NCI-H146 treated with DMSO at 0.1 percent for 48 hours (cell line): ENCODE data around the gene CCDC6.

Experiments
- DNase-seq: peaks from one replicate; lab custom pipeline; 2025; ENCODE audit not compliant: unreplicated experiment; lab: John Stamatoyannopoulos, UW

The CCDC6 gene

DNA sequence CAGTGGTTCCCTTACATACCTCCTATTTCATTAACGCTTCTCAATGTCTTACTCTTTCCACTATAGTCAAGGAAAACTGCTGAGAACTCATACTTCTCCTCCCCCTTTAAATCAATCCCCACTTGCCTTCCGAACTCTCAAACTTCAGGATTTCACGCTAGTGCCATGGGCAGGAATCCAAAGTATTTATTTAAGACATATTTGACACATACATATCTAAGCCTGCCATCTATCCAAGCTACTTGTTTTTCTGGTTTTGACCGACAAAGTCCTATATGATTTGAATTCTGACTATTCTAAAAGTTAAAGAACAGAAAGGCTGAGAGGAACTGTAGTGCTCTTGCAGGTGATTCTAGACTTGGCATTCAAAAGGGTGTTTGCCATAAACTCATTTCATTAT, 51.8 kb downstream of the CCDC6 start:
- DNase-seq, result no peak

DNA sequence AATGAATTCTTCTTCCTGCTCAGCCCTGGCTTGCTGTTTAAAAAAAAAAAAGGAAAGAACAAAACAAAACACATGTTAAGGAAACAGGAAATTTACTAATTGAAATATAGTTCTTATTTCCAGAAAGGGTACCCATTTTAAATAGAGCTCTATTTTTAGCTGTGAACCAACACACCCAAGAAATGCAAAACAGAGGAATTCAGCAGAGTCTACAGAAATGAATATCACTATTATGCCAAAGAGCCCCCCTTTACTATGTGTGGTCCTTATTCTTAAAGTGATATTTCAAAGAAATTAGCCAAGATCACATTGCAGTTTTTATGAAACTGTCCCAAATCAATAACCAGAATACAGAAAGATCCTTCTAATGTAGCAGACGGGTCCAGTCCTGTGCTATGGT, 53.7 kb downstream of the CCDC6 start:
- DNase-seq, result no peak

DNA sequence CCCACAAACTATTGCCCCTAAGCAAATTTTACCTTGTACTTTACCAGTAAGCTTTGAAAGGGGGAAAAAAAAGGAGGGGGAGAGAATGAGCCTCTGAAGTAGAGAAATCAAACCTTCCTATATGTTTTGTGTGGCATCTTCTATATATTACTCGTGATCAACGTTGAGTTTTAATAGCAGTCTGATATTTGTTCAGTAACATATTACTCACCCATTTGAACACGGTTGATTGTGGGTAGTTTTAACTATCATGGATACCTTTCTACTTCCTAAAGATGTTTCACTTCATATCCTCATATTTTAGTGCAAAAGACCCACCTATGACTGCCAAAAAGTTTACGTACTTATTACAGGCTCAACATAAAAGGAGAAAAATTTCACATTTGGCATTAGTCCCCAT, 54.5 kb downstream of the CCDC6 start:
- DNase-seq, result no peak

DNA sequence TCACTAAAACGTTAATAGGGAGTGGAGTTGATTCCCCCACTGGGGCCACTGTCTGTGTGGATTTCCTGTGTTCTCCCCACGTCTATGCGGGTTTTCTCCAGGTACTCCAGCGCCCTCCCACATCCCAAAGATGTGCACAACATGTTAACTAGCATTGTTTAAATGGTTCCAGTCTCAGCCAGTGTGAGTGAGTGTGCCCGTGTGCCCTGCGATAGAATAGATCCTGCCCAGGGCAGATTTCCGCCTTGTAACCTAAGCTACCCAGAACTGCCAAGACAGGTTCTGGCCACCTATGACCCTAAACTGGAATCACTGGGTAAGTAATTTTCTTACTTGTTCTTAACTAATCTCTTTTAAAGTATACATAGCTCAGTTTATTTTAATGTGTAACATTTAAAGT, 58.5 kb downstream of the CCDC6 start:
- no peak for DNase-seq

DNA sequence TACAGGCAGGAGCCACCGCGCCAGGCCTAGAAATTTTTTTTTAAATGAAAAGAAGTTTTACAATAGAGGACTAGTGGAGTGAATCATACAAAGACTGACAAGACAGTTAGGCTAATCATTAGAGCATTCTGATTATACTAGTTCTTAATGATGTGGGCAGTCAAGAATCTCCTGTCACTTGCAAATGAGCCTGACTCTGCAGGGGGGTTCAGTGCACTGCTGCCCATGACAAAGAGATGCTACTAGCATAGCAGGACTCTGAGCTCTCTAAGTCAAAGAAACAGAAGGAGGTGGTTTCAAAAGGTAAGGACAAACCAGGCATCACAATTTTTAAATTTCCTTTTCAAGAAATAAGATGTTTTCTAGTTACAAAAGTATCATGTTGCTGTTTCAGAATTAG, 59.0 kb downstream of the CCDC6 start:
- no peak for DNase-seq

DNA sequence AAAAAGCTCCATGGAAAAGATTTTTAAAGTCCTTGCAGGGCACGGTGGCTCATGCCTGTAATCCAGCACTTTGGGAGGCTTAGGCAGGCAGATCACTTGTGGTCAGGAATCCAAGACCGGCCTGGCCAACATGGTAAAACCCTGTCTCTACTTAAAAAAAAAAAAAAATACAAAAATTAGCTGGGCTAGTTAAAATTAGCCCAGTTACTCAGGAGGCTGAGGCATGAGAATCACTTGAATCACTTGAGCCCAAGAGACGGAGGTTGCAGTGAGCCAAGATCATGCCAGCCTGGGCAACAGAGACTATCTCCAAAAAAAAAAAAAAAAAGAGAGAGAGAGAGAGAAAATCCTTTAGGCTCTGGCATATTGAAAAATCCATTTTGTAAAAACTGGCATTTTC, 61.9 kb downstream of the CCDC6 start:
- DNase-seq, result no peak

DNA sequence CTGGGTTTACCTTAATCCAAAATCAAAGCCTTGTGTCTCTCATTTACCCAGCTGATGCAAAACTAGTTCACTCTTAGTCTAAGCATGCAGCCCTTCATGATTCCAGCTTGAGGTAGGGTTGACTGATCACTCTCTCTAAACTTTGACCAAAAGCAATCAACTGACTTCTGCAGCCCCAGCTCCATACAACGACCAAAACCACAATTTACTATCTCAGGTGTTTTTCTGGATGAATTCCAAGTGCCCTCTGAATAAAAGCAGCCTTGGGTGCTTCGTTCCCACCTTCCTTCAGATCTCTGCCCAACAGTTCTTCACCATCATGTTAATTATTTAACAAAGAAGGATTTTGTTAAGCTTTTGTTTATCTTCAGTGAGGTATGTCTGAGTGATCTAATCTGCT, 62.6 kb downstream of the CCDC6 start:
- no peak for DNase-seq

DNA sequence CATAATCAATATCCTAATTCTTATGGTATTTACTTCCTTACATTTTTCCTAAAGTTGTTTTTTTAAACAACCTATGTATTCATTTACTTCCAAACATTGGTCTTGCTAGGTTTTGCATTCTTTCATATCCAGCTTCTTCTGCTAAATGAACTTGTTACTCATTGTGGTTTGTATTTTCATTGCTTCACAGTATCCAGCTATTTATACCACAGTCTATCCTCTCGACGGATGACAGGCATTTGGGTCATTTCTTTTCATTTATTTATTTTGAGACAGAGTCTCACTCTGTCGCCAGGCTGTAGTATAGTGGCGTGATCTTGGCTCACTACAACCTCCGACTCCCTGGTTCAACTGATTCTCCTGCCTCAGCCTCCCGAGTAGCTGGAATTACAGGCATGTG, 66.8 kb downstream of the CCDC6 start:
- DNase-seq, result no peak

DNA sequence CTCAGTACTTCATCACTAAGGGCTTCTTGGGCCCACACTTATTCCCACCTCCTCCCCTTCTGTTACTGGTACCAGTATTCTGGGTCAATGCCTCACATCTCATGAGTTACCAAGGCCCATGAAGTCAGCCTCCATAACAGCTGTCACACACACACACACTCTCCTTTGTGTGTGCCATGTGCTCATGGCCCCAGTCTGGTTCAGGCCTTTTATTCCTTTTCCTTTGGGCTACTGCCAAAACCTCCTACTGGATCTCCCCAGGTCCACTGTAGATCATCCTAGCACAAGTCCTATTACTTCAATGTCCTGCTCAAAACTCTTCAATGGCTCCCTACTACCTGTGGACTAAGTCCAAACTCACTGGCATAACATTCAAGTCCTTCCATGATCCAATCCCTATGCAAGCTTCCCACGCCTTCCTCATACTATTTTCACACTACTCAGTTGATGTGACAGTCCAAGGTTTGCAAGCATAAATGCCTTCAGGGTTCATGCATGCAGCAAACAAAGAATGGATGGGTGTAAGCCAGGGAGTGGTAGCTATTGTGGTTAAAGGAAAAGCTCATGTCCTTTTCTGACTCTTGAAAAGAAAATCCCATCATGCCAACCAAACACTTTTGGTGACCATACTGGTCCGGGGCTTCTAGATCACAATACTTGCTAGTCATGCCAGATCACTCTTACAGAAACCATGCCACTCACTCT, 68.1 kb downstream of the CCDC6 start:
- no peak for DNase-seq

DNA sequence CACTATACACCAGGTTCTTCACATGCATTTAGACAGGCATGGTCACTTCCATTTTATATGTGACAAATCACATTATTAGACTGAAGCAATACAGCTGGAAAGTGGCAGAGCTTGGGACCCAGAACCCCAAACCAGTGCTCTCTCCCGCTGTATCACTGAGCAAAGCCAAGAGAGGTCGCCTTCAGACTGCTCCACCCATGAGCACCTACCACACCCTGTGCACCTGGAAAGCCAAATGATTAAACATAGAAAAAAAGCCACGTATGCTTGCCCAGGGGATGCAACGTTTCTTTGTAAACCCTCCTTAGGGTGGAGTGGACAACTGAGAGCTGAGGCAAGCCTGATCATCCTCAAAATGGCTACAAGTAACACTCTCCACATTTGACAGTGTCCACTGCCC, 72.5 kb downstream of the CCDC6 start:
- DNase-seq, result peak; percentile 36

DNA sequence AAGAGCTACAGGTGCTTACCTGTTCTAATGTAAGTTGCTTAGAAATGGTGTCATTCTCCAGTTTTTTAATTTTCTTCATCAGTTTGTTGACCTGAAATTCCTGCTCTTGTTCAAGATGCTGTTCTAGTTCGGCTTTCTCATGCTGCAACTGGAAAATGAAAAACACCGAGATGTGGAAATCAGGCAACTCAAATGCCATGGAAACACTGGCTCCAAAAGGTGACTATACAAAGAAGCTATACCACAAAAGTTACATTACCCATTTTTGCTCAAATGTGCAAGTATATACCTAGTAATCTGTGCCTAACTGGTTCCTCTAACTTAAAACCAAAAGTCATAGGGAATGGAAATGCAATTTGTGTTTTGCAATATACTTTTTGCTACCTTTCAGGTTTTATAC, 73.8 kb downstream of the CCDC6 start:
- no peak for DNase-seq

DNA sequence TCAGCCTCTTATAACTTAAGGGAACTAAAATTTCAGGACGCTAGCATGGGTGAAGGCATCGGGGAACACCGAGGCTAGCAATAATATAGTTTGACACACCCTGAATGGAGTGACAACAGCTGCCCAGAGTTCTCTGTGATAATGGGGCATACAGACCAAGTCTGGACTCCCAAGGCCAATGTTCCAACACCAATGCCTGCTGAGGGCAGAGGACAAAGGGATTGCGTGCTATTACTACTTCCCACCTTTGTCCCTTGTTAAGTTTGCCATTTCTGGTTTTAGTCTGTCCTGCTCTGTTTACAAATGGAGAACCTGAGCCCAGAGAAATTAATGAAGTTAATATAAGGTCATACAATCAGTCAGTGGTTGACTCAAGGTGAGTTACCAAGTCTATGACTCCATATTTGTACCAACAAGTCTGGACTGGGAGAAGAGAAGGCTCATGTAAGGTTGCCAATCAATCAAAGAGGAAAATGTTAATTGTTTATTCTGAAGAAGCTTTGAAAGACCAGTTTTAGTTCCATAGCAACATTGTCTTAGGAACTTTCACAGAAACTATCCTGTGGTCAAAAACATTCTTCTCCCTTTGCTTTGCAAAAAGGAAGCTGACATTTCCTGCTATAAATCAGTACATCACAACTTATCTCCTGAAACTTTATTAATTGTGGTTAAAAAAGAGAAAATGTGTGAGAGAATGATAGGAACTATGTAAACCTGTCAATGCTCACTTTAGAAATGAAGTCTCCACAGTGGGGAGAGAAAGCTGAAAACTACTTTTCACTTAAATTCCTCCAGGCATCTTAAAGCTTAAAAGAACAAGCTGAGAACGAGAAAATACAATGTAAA, 74.5 kb downstream of the CCDC6 start:
- no peak for DNase-seq

DNA sequence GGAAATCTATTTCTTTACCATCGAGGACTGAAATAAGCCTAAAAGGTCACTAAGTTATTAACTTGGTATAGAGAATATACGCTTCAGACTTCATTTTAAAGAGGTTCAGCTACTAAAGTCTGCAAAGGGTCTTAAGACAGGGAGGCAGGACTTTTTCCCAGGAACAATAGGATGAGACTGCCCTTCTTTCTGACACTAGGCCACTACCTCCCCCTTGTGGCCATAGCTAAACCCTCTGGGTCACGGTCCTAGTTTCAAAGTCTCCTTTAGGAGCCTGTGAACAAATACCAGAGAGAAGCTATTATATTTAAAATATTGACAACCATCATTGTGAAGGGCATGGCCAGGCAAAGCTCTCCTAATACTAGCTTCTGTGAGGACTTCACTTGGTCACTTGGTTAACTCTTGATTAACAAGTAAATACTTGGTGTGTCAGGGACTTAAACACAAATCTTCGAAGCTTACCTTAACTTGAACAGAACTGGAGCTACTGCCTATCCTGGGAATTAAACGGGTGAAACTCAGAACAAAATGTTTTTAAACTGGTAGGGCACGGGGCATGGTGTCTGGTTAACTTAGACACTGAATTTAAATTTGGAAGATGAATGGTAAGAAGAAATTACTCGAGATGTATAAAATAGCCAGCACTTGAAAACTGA, 75.6 kb downstream of the CCDC6 start:
- peak; percentile 15 for DNase-seq

DNA sequence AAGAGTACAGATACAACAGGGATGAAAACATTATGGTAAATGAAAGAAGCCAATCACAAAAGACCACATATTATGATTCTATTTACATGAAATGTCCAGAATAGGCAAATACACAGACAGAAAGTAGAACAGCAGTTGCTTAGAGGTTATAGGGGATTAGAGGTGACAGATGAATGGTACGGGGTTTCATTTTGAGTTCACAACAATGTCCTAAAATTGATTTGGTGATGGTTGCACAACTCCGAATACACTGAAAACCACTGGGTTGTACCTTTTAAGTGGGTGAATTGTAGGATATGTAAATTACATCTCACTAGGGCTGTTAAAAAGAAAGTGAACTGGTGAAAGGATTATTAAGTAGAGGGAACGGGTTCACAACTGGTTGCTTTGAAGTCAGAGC, 76.8 kb downstream of the CCDC6 start:
- DNase-seq, result no peak

DNA sequence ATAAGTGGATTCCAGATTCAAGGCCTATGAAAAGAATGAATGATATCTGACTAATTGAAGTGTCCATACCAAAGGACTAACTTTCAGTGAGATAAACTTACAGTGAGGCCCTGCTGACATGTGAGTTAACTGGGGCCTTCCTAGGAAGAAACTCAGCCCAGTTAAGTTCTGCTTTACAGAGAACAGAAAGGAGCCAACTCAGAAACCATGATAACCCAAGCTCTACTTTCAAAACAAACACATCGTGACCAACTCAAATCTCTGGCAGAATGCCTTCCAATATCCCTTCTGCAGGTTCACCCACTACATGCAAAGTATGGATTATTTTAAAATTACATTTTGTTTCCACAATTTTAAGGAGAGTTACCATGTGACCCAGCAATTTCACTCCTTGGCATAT, 77.3 kb downstream of the CCDC6 start:
- DNase-seq, result no peak

DNA sequence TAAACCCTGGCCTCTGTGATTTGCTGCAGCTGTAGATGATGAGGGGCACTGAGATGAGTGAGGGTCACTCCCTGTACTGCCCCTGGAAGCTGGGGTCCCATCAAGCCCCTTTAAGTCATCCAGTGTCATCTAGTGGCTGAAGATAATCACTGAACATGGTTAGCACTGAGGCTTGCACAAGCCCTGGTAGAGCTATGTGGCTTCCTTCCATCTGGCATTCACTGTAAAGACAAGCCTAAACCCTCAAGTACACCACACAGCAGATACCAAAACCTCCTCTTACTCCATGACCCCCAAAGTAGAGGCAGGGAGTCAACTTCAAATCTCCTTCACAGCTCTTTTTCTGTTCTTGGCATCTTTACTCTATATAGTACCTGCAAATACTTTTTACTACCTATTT, 80.4 kb downstream of the CCDC6 start:
- DNase-seq, result no peak

DNA sequence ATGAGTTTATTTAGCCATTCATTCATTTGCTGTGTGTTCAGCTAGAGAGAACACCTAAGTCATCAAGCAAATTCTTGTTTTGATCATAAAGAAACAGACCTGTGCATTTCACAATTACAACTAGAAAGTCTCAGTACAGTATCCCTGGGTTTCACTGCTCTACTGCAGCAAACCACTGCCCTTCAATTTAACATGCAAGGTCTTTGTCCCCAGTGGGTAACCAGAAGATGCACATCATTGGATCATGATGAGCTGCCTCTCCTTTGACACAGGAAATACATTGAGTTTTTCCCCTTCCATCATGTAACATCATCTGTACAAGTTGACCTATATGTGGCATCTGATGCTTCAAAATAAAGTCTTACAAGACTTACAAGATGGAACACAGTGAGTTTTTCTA, 82.6 kb downstream of the CCDC6 start:
- no peak for DNase-seq

DNA sequence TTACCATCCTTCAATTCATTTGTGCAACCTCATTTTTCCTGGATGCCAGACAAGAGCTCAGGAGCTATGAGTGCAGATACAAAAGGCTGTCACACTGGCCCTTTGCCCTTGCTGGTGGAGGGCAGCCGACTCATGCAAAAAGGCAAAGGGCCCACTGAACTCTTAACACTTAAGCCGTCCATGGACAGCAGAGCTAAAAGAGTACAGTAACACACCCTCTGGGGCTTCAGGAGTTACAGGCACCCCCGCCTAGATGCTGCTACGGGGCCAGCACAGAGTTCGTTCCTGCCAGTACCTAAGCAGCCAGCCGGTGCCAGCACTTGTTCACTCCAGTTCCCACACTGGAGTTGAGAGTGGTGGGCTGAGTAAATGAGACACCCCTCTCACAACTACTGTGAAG, 83.2 kb downstream of the CCDC6 start:
- DNase-seq, result no peak

DNA sequence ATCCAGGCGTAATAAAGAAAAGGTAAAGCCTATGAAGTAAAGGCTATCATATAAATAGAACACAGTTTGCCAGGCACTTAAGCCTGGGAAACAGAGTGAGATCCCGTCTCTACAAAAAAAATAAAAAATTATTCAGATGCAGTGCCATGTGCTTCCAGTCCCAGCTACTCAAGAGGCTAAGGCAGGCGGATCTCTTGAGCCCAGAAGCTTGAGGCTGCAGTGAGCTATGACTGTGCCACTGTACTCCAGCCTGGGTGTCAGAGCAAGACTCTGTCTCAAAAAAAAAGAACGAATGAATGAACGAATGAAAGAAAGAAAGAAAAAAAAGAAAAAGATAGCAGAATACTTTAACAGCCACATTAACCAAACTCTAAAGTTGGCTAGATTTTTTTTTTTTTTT, 85.9 kb downstream of the CCDC6 start:
- no peak for DNase-seq

DNA sequence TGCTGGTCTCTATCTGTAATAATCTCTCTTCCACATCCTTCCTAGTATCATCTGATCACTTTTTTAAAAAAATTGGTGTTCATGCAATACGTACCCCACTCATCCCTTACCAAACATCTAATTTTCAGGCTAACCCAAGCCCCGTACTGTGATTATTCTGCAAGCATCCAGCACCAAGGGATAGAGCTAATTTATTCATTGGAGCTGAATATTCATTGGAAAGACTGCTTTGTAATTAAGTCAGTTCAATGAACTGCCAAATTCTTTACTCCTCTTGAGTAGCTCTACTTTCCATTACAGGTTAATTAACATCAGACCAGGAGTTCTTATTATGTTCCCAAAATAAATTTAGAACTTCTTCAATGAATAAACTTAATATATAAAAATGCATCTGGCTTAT, 86.7 kb downstream of the CCDC6 start:
- DNase-seq, result no peak

DNA sequence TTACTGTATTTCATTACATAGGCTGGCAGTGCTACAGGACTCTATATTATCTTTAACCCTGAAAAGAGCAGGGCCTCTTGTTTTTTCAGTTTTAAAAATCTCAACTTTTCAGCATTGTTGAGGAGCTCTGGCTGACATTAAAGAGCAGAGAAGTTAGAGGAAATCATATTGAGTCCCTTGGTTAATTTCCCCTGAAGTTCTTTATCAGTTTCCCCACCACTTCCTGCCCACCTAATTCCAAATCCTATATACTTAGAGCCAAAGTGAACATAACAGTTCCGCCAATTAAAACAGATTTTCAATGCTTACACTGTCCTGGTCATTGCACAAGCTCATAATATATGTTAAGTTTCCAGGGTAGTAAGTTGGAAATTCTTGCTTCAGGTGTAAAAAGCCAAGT, 87.1 kb downstream of the CCDC6 start:
- DNase-seq, result no peak

DNA sequence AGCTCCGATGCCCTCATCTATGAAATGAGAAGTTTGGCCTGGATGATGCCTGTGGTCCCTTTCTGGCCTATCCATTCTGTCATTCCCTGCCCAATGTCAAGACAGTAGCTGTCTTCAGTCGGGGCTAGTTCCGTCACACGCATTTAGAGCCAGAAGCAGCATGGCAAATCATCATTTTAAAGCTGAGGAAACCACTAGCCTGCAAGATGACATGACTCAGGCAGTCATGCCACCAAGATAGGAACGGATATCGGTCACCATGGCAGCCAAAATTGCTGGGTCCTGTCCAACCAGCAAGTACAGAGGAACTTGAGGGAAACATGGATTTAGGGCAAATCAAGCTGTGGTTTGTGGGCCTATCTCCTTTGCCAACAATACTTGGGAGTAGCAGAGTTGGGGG, 88.6 kb downstream of the CCDC6 start:
- DNase-seq, result no peak
